NCI-H1105 (cell line): ENCODE data around the gene LRRC37A3.
A peak's percentile ranks its signal among the peaks of the same experiment; 100 is the strongest.
"Not testable (repeated sequence)": the region's sequence is repeated elsewhere in the genome, so short reads cannot be mapped to it uniquely, and the experiment has no call there.

Source experiments
- DNase-seq: peaks from one replicate; lab custom pipeline; 2025; lab: John Stamatoyannopoulos, UW

LRRC37A3 gene

DNA sequence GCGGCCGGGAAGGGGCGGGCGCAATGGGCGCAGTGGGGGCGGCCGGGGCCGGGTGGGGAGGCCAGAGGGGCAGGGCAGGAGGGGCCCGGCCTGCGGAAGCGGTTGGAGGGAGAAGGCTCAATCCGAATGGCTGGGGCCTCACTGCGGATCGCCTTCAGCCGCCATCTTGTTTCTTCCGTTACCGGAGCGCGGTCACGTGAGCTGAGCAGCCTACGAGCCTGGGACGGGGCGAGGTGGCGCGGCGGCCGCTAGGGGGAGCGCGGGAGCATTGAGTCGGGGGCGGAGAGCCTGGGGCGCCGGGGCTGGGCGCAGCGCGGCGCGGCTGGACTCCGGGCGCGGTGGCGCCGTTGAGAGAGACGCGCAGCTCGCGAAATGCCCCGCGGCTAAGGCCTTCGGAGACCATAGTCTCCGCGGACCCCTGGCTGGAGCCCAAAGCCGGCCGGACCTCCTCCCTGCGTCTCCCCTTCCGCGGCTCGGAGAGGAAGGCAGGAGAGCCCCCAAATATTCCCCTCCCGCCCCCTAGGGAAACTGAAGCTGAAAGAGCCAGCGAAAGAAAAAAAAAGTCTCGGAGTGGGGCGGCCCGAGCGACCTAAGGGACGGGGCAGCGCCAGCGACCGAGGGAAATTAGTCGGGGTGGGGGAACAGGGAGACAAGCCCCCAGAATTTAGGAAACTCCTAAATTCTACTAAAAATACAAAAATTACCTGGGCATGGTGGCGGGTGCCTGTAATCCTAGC, at the start of gene LRRC37A3:
LRRC37A3 (minus strand) TSS at position 190 of the 737 bp plus-strand sequence. CDS start 22,221 bp downstream, outside the sequence.
- DNase-seq: peak; percentile 96

DNA sequence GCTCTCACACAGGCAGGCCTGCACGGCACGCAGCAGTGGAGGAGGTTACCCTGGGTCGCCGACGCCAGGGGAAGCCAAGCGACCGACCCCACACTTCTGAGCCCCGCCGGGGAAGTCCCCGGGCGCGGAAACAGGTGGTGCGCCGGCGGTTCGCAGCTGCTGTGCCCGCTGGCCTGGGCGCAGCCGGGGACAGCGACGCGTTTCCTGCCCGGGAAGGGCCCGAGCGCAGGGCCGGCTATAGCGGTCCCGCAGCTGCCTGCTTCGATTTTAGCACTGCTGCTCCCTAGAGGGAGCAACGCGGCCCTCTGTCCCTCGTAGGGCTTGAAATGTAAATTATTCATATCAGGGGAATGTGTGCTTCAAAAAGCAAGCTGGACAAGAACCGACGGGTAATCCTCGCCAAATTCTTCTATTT, 46.6 kb upstream of the LRRC37A3 start:
- DNase-seq: peak; percentile 41

DNA sequence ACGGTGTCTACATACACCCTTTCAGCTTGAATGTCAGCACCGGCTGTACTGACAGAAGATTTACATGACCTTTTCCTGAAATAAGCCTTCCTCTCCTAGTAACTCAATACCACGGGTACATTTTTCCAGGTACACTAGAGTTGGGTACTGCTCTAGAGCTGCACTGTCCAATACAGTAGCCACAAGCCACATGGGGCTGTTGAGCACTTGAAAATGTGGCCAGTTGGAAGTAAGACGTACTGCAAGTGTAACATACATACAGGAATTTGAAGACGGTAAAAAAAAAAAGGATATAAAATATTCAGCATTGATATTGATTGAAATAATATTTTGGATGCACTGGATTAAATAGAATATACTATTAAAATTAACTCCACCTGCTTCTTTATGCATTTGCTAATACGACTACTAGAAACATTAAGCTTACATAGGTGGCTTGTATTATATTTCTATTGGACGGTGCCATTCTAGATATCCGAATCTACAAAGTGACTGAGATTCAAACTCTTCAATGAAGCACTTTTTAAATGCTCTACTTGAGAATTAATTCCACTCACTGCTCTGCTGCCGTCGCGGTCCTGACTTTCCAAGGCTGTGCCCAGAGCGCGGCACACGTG, 46.1 kb upstream of the LRRC37A3 start:
- not testable (repeated sequence) for DNase-seq

DNA sequence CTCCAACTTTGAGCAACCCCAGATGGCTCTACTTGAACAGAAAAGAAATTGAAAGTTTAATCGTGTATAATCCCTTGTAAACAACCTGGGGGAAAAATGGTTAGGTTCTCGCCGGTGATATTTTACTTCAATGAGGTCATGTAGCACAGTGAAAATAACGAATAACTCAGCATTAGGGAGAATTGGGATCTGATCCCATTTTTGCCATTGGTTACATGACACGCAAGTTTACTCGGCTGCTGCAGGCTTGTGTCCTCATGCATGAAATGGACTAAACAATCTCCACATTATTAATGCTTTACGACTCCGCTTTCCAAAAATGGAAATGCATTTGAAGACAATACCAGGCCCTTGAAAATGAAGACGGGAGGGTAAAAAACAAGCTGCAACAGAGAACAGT, 45.5 kb upstream of the LRRC37A3 start:
- no peak for DNase-seq

DNA sequence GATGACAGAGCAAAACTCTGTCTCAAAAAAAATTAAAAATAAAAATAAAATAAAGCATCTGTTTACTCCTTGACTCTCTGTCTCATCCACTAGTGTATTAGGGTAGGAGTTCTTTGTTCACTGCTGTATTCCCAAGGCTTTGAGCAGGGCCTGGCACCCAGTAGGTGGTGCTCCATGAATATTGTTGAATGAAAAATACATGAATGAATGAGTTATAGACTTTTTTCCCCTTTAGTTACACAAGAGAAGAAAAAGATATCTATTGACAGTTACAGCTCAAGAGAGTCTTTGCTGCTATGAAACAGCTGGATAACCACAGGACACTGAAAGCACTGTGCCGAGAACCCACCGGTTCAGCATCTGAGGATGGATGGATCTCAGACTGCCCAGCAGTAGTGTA, 44.5 kb upstream of the LRRC37A3 start:
- DNase-seq: not testable (repeated sequence)

DNA sequence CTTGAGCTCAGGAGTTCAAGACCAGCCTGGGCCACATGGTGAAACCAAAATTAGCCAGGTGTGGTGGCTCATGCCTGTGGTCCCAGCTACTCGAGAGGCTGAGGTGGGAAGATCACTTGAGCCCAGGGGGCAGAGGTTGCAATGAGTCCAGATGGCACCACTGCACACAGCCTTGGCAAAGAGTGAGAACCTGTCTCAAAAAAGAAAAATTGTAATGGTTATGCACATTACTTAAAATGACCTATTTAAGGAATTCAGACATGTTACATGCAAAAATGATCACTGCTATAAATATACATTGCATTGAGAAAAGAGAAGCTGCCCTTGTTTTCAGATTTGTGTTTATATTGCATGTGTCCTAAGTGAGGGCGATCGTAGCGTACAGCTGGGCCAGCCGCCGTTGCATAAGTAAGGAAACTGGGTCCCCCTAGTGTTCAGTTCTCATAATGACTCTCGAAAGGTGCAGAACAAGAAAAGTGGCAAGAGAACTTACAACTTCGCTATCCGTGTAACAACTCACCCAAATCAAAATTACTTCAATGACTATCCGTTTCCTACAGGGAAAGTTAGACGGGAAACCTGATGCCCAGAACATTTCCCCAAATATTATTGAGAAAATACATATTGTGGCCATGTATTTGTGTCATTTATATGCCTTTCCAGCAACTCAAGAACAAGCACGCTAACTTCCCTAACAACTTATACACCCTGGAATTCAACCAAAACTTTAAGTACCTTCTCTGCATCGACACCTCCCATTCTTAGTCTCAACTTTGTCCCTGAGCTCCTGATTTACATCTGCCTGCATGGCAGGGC, 42.5 kb upstream of the LRRC37A3 start:
- DNase-seq: peak; percentile 49

DNA sequence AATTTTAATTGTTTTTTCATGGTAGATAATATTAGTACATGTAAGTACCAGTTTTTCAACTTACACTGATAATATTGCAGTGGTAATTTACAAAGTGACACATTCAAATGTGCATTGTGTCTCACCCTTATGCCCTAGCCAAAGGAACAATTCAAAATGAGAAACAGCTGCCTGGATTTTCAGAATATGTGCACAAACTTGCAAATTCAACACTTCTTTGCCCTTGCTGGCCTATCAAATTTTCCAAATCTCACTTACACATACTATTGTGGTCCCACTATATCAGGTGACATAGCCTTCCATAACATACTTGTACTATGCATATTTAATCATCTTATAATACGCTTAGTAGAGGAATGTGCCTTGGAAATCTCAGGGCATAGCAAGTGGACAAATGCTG, 32.6 kb upstream of the LRRC37A3 start:
- no peak for DNase-seq

DNA sequence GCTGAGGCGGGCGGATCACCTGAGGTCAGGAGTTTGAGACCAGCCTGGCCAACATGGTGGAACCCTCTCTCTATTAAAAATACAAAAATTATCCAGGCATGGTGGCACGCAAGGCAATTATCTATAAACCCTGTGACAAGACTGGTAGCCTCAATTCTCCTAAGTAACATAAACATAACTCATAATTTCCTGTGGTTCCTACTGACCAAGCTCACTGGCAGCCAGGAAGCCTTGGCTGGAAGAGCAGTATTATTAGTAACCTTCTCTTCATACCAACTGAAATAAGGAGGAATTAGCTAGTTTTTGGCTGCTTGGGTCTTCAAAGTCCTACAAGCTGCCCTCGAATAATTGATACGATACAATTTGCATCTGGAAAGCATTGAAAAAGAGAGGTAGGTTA, 31.6 kb upstream of the LRRC37A3 start:
- DNase-seq: no peak

DNA sequence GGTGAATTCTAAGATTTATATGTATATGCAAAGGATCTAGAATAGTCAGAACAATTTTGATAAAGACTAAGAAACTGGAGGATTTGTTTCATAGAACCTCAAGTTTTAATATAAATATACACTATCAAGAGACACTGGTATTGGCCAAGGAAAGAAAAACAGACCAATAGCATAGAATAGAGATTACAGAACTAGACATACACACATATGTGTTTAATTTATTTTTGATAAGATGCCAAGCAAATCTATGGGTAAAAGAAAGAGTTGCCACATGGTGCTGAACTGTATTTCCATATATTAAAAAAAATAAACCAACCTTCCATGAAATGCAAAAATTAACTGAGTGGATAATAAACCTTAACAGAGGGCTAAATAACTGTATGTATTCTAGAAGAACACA, 27.9 kb upstream of the LRRC37A3 start:
- DNase-seq: no peak

DNA sequence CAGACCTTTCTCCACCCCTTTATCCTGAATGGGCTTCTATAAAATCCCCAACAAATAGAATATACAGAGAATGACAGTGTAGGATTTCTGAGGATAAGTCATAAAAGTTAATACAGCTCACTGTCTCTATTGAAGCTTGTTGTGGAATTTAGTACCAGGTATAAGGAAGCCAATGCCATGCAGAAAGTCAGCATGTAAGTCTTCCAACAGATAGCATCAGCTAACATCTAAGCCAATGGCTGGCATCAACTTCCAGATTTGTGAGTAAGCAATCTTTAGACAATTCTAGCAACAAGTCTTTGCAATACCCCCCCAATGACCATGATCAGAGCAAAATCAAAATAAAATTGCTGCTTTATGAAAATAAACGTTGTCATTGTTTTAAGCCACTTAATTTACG, 22.5 kb upstream of the LRRC37A3 start:
- DNase-seq: no peak

DNA sequence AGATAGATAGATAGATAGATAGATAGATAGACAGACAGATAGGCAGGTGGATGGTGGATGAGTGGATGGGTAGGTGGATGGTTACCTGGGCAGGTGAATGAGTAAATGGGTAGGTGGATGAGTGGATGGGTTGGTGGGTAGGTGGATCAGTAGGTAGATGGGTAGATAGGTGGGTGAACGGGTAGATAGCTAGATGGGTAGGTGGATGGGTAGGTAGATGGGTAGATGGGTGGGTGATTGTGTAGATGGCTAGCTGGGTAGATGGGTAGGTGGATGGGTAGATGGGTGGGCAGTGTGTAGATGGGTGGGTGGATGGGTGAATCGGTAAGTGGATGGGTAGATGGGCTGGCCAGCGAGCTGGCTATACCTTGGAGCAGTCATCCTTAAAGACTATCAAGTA, 21.8 kb upstream of the LRRC37A3 start:
- DNase-seq: no peak

DNA sequence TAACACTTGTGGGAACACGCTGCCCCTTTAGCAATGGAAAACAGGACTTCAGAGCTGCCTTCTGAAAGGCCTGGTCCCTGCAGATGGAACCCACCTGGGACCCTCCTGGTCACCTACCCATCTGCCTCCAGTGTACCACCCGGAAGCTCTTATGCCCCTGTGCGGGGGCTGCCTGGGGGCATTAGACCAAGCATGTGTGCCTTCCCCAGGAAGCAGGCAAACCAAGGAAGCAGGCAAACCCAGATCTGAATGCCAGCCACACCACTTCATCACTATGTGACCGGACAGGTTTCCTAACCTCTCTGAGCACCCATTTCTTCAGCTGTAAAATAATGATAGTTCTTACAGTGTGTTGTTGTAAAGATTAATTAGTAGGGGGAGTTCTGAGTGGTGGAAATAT, 20.8 kb upstream of the LRRC37A3 start:
- no peak for DNase-seq

DNA sequence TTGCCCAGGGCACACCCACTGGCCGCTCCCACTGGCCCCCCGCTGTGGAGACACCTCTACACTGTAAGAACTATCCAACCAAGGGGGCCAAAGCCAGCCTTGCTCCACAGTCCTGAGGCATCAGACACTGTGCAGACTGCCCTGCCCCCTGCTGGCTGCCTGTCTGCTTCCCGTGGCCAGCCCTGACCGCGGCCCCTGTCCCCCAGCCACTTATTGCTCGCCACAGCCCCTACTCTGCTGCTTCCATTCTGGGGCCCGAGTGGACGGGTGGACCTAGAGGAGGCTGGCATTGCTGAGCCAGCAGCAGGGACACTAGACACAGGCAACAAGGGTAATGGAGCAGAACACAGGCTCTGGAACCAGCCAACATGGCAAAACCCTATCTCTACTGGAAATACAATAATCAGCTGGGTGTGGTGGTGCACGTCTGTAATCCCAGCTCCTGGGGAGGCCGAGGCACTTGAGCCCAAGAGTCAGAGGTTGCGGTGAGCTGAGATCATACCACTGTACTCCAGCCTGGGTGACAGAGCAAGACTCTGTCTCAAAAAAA, 19.7 kb upstream of the LRRC37A3 start:
- DNase-seq: no peak

DNA sequence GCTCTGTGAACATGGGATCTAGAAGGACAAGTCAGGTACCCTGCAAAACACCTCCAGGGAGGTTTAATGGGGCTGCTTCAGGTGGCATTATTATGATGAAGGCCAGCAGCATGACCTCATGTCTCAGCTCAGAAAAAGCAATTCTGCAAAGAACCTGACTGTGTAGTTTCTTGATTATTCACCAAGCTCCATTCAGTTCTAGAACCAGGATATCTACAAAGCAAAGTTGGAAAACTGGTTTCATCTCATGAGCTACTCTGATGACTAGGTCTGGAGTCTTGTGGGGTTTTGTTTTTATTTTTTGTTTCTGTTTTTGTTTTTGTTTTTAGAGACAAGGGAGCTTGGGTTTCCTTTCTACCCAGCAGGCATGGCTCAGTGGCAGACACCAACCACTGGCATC, 19.0 kb upstream of the LRRC37A3 start:
- DNase-seq: no peak

DNA sequence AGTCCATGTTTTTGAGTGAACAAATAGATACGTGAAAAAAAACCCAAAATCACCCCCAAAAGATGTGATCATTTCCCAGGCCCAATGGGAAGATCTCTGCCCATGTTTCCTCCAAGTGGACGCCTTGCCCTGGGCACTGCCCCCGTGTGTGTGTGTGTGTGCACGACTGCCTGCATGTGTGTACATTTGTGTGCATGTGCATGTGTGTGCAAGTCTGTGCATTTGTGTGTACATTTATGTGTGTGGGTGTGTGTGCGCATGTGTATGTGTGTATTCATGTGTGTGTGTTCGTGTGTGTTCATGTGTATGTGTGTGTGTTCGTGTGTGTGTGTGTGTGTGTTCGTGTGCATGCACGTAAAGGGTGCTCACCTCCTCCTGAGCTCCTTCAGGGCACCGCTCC, 16.8 kb upstream of the LRRC37A3 start:
- no peak for DNase-seq

DNA sequence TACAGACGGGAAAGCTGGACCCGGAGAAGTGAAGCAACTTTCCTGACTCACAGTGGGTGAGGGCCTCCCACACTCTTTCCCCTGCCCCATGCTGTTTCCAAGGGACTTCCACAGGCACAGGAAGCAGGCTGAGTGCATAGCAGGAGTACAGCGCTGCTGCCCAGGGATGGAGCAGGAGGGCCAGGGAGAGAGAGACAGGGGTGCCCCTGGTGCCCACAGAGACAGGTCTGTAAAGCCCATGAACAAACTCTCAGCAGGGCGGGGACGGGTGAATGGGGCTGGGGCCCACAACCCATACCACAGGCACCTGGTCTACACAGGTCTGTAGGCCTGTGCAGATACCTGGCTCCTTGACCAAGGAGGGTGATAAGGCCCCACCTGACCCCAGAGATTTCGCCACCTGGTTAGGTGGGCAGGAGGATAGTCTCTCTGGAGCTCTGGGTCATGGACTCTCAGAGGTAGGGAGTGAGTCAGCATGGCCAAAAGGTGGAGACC, 15.1 kb upstream of the LRRC37A3 start:
- DNase-seq: not testable (repeated sequence)

DNA sequence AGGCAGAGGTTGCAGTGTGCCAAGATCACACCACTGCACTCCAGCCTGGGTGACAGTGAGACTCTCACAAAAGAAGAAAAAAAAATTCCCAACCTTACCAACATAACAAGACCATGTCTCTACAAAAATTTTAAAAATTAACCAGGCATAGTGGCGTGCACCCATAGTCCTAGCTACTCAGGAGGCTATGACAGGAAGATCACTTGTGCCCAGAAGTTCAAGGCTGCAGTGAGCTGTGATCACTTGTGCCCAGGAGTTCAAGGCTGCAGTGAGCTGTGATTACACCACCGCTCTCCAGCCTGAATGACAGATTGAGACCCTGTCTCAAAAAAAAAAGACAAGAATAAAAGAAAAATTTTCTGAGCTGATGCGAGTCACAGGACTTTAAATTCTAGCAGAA, 13.6 kb upstream of the LRRC37A3 start:
- DNase-seq: not testable (repeated sequence)

DNA sequence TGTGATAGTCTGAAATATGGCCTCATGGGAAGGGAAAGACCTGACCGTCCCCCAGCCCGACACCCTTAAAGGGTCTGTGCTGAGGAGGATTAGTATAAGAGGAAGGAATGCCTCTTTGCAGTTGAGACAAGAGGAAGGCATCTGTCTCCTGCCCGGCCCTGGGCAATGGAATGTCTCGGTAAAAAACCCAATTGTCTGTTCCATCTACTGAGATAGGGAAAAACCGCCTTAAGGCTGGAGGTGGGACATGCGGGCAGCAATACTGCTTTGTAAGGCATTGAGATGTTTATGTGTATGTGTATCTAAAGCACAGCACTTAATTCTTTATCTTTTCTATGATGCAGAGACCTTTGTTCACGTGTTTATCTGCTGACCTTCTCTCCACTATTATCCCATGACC, 11.1 kb upstream of the LRRC37A3 start:
- DNase-seq: not testable (repeated sequence)

DNA sequence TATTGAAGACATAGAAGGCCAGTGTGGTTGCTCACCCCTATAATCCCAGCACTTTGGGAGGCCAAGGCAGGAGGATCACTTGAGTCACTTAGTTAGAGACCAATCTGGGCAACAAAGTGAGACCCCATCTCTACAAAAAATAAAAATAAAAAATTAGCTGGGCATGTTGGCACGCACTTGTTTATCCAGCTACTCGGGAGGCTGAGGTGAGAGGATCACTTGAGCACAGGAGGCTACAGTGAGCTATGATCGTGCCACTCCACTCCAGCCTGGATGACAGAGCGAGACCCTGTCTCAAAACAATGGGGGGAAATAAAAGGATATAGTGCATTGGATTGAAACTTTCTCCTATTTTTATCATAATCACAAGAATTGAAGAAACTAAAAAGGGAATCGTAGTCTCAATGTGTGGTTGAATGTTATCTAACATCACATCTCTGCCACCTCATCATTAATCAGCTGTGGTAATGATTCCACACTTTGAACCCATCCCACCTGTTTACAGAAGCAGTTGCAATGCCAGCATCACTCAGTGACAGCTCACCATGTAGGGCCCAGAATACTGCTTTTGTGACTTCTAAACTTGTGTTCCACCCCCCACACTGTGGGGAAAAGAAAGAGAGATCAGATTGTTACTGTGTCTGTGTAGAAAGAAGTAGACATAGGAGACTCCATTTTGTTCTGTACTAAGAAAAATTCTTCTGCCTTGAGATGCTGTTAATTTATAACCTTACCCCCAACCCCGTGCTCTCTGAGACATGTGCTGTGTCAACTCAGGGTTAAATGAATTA, 10.3 kb upstream of the LRRC37A3 start:
- not testable (repeated sequence) for DNase-seq

DNA sequence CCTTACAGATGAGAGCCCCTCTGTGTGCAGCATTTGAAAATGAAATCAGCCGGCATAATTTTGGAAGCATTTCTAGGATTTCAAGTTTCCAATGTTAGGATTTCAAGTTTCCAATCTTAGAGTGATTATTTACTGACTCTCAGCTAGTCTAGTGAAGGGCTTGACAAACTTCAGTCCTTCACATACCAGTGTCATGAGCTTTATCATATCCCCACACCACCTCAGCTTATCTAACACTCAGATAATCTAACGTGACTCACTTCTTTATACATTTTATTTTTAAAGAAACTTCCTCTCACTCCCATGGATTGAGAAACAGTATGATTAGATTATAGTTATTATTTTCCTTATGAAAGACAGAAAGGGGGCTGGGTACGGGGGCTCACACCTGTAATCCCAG, 9.4 kb upstream of the LRRC37A3 start:
- DNase-seq: not testable (repeated sequence)

DNA sequence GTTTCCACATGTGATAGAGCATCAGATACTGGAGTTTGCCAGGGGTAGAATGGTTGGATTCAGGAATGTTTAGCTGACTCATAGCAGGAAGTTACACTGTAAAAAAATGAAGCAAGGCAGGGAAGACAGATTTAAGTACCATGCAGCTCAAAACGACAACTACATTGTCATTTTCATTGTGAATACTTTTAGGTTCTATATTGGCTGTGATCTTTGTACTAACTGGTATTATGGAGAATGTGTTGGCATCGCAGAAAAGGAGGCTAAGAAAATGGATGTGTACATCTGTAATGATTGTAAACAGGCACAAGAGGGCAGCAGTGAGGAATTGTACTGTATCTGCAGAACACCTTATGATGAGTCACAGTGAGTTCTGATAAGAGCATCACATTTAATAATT, 8.2 kb upstream of the LRRC37A3 start:
- DNase-seq: peak; percentile 13

DNA sequence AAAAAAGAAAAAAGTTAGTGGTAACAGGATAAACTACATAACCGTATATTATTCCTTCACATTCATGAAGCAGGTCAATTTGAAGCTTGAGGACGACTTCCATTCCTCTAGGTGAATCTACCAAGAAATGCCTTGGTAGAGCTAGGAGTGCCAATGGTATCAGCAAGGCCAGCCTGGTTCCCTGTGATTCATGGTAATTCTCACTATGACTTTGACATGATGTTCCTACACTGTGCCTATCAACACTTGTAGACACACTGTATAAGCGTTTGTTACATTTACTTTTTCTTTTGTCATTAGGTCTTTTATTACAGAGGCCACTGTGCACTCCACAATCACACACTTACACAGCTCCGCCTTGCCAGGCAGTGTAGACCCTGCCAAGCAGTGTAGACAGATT, 7.2 kb upstream of the LRRC37A3 start:
- DNase-seq: not testable (repeated sequence)
